Thyroid gland (tissue), 4 donors: ENCODE data around the gene PDXP. TPM values are rescaled to one million over a fixed set of nuclear protein-coding genes. Genes with fewer than 3 reads are reported as not detected.

Experiments used
- DNase-seq, 2 donors: peaks; one replicate each; pipeline ENCODE4 v3.0.0-alpha.2; 2019
- H3K27ac ChIP-seq, 3 donors: fragments of 200-600 bp; sonication (generic); 1 replicate in 2 of 3; 2 replicates in 1 of 3; pipeline ENCODE4 v1.5.1; 2016 to 2019; ENCODE audit warnings: mild to moderate bottlenecking in 1 of 3, moderate library complexity in 1 of 3
- H3K27me3 ChIP-seq: fragments of 200-600 bp; sonication (generic); one replicate; pipeline ENCODE4 v1.5.1; 2019
- H3K36me3 ChIP-seq, 2 donors: fragments of 200-600 bp; sonication (generic); one replicate each; pipeline ENCODE4 v1.5.1; 2016 to 2019
- H3K4me1 ChIP-seq, 2 donors: fragments of 200-600 bp; sonication (generic); one replicate each; pipeline ENCODE4 v1.5.1; 2017 to 2019
- H3K4me3 ChIP-seq, 3 donors: fragments of 200-600 bp; sonication (generic); replicated peaks in 1 of 3; 1 replicate in 2 of 3; 2 replicates in 1 of 3; pipeline ENCODE4 v1.5.1; 2016; ENCODE audit warnings: mild to moderate bottlenecking in 1 of 3
- H3K9me3 ChIP-seq: fragments of 200-600 bp; sonication (generic); one replicate; pipeline ENCODE4 v1.5.1; 2017
- CTCF ChIP-seq, 6 experiments: fragments of 200-600 bp in 3 of 6; fragments of 450-650 bp in 3 of 6; sonication (generic) in 3 of 6; IDR thresholded peaks; one replicate each; pipeline ENCODE4 v1.5.1; 2016 to 2019; ENCODE audit warnings: antibody characterized with exemption in 6 of 6, mild to moderate bottlenecking in 2 of 6, inconsistent platforms in 1 of 6, moderate library complexity in 1 of 6
- POLR2A ChIP-seq, 2 donors: fragments of 450-650 bp; IDR thresholded peaks; one replicate each; pipeline ENCODE4 v1.6.1; 2017; ENCODE audit warnings: antibody characterized with exemption in 2 of 2, mild to moderate bottlenecking in 2 of 2, moderate library complexity in 1 of 2
- WGBS, 2 donors: methylation state at CpG; one replicate each; pipeline ENCODE4 v1.1.5; 2017; 5-methylcytosine and 5-hydroxymethylcytosine counted together
- intact Hi-C: fragments of 100-400 bp; cut with DNase I; formaldehyde crosslinking; loops from one replicate; pipeline ENCODE4 v1.15.1; 2023
- total RNA-seq, 4 donors: library from RNA; depleted of rRNA; stranded (reverse); fragments of >200 nt; gene quantifications; one replicate each; pipeline ENCODE4 v1.2.3, GENCODE V29; 2016

The PDXP gene
- total RNA-seq, 4 donors from 2014 or later, result 4.2 to 15.8 (median 12.3) TPM

- Histone ChIP-seq H3K36me3 (no peaks in the 10 kb centered on the region), H3K4me3 (no peak overlapping the region), H3K9me3 (no peaks in the 10 kb centered on the region), H3K4me1 (no peaks in the 10 kb centered on the region), H3K27ac (no peak overlapping the region), H3K27me3 (no peaks in the 10 kb centered on the region)
- DNase-seq, result no peak
- 94 to 97% methylated on average over 3 of the region's 3 CpGs for WGBS, 2 donors
- TF ChIP-seq CTCF (IDR thresholded peaks at IDR 0.05) (no peak), POLR2A (IDR thresholded peaks at IDR 0.05) (no peak)
- intact Hi-C loops, result no loop called here
Measured at GRCh38 chr22:37705205-37705604, 46.7 kb downstream of the PDXP start.

- DNase-seq, result no peak
- no peak overlapping the region for H3K27ac ChIP-seq
- H3K4me3 ChIP-seq, result no peak overlapping the region
- intact Hi-C loops, result no loop called here
- 88 to 94% methylated on average over 20 to 21 of the region's 25 CpGs for WGBS, 2 donors
- H3K27me3 ChIP-seq, result no peaks in the 10 kb centered on the region
- TF ChIP-seq POLR2A (IDR thresholded peaks at IDR 0.05) (no peak), CTCF (IDR thresholded peaks at IDR 0.05) (no peak)
- no peaks in the 10 kb centered on the region for H3K36me3 ChIP-seq
- H3K4me1 ChIP-seq, result no peaks in the 10 kb centered on the region
- no peaks in the 10 kb centered on the region for H3K9me3 ChIP-seq
Measured at GRCh38 chr22:37708580-37709444, 50.3 kb downstream of the PDXP start.

- TF ChIP-seq POLR2A (IDR thresholded peaks at IDR 0.05) (no peak), CTCF (IDR thresholded peaks at IDR 0.05) (no peak)
- WGBS, 2 donors, result 95 to 96% methylated on average over 10 to 15 of the region's 15 CpGs
- intact Hi-C loops, result no loop called here
Measured at GRCh38 chr22:37709445-37709765, 50.9 kb downstream of the PDXP start.

GRCh38 chr22:37710675-37711074 lies 52.2 kb downstream of the PDXP start:
- intact Hi-C loops, result no loop called here
- no peaks in the 10 kb centered on the region for H3K36me3 ChIP-seq
- DNase-seq, result no peak
- no peaks in the 10 kb centered on the region for H3K4me1 ChIP-seq
- TF ChIP-seq POLR2A (IDR thresholded peaks at IDR 0.05), result no peak
- TF ChIP-seq CTCF (IDR thresholded peaks at IDR 0.05), result no peak
- H3K27me3 ChIP-seq, result no peaks in the 10 kb centered on the region
- H3K9me3 ChIP-seq, result no peaks in the 10 kb centered on the region
- H3K27ac ChIP-seq, result no peak overlapping the region
- 84 to 100% methylated on average over 2 to 3 of the region's 3 CpGs for WGBS, 2 donors
- no peak overlapping the region for H3K4me3 ChIP-seq

More at GRCh38 chr22:37709445-37709765, 50.9 kb downstream of the PDXP start:
- Histone ChIP-seq H3K4me3 (no peak overlapping the region), H3K27me3 (no peaks in the 10 kb centered on the region), H3K4me1 (no peaks in the 10 kb centered on the region), H3K36me3 (no peaks in the 10 kb centered on the region), H3K9me3 (no peaks in the 10 kb centered on the region), H3K27ac (no peak overlapping the region)
- no peak for DNase-seq

- Histone ChIP-seq H3K27ac (no peak overlapping the region), H3K4me1 (no peaks in the 10 kb centered on the region), H3K4me3 (no peak overlapping the region), H3K9me3 (no peaks in the 10 kb centered on the region), H3K36me3 (no peaks in the 10 kb centered on the region), H3K27me3 (no peaks in the 10 kb centered on the region)
- 92 to 93% methylated on average over 10 of the region's 10 CpGs for WGBS, 2 donors
- TF ChIP-seq POLR2A (IDR thresholded peaks at IDR 0.05), result no peak
- no peak for TF ChIP-seq CTCF (IDR thresholded peaks at IDR 0.05)
- DNase-seq, result no peak
- intact Hi-C loops, result no loop called here
Measured at GRCh38 chr22:37711490-37711889, 53.0 kb downstream of the PDXP start.
